Type B pancreatic cell (in vitro differentiated cells): ENCODE data around the gene CHD1. TPM values are rescaled to one million over a fixed set of nuclear protein-coding genes. Genes with fewer than 3 reads are reported as not detected.

ENCODE experiments used
- DNase-seq: peaks from one replicate; pipeline ENCODE4 v3.0.0; 2021; ENCODE audit warnings: mixed read lengths; ENCODE audit not compliant: unreplicated experiment; ENCODE audit errors: extremely low spot score
- H3K27ac Mint-ChIP-seq: 2 replicates; pipeline ENCODE4 v1.8.0; 2021; ENCODE audit warnings: mild to moderate bottlenecking, mixed read lengths
- H3K27me3 Mint-ChIP-seq: 2 replicates; pipeline ENCODE4 v1.8.0; 2021; ENCODE audit warnings: mixed read lengths
- H3K36me3 Mint-ChIP-seq: 2 replicates; pipeline ENCODE4 v1.8.0; 2021; ENCODE audit warnings: mixed read lengths
- H3K4me1 Mint-ChIP-seq: one replicate; pipeline ENCODE4 v1.8.0; 2021; ENCODE audit warnings: mixed read lengths; ENCODE audit not compliant: unreplicated experiment
- H3K4me3 Mint-ChIP-seq: 2 replicates; pipeline ENCODE4 v1.8.0; 2021; ENCODE audit warnings: mild to moderate bottlenecking, mixed read lengths
- H3K9me3 Mint-ChIP-seq: 2 replicates; pipeline ENCODE4 v1.8.0; 2021; ENCODE audit warnings: mixed read lengths
- CTCF ChIP-seq: fragments of 200-600 bp; sonication (generic); conservative IDR thresholded peaks from 2 replicates; pipeline ENCODE4 v1.5.0; 2021; ENCODE audit warnings: antibody characterized with exemption, mild to moderate bottlenecking
- total RNA-seq: library from RNA; stranded (reverse); gene quantifications from 2 replicates; pipeline ENCODE4 v1.2.1, GENCODE V29; 2021; ENCODE audit warnings: low replicate concordance

The CHD1 gene
- total RNA-seq, 1 donor from 2014 or later = 56.2 TPM

GRCh38 chr5:98906756-98907355 lies 22.0 kb downstream of the CHD1 start:
- peaks cover 11% of the 10 kb centered on the region for H3K36me3 Mint-ChIP-seq
- no peak for TF ChIP-seq CTCF

GRCh38 chr5:98905857-98906688 lies 22.7 kb downstream of the CHD1 start:
- DNase-seq = no peak
- peaks cover 12% of the 10 kb centered on the region for H3K36me3 Mint-ChIP-seq
- H3K4me3 Mint-ChIP-seq = no peak overlapping the region
- peak; percentile 92 for TF ChIP-seq CTCF
- no peaks in the 10 kb centered on the region for H3K27me3 Mint-ChIP-seq
- peak overlapping the region; percentile 48 for H3K27ac Mint-ChIP-seq
- peaks cover 12% of the 10 kb centered on the region for H3K4me1 Mint-ChIP-seq
- H3K9me3 Mint-ChIP-seq = no peaks in the 10 kb centered on the region

More at GRCh38 chr5:98906756-98907355, 22.0 kb downstream of the CHD1 start:
- Mint-ChIP-seq H3K4me1 (peaks cover 19% of the 10 kb centered on the region), H3K4me3 (no peak overlapping the region), H3K9me3 (no peaks in the 10 kb centered on the region), H3K27me3 (no peaks in the 10 kb centered on the region), H3K27ac (peak overlapping the region; percentile 48)
- no peak for DNase-seq

GRCh38 chr5:98904780-98905179 lies 24.0 kb downstream of the CHD1 start:
- H3K27ac Mint-ChIP-seq = no peak overlapping the region
- no peaks in the 10 kb centered on the region for H3K9me3 Mint-ChIP-seq
- peaks cover 18% of the 10 kb centered on the region for H3K36me3 Mint-ChIP-seq
- DNase-seq = no peak
- no peak overlapping the region for H3K4me3 Mint-ChIP-seq
- H3K27me3 Mint-ChIP-seq = no peaks in the 10 kb centered on the region
- no peak for TF ChIP-seq CTCF
- H3K4me1 Mint-ChIP-seq = peaks cover 12% of the 10 kb centered on the region

GRCh38 chr5:98902733-98903132 lies 26.1 kb downstream of the CHD1 start:
- no peak for DNase-seq
- H3K4me3 Mint-ChIP-seq = no peak overlapping the region
- no peaks in the 10 kb centered on the region for H3K27me3 Mint-ChIP-seq
- no peak overlapping the region for H3K27ac Mint-ChIP-seq
- peaks cover 8% of the 10 kb centered on the region for H3K4me1 Mint-ChIP-seq
- peaks cover 18% of the 10 kb centered on the region for H3K36me3 Mint-ChIP-seq
- H3K9me3 Mint-ChIP-seq = no peaks in the 10 kb centered on the region
- TF ChIP-seq CTCF = no peak

GRCh38 chr5:98899456-98899855 lies 29.4 kb downstream of the CHD1 start:
- no peak for DNase-seq
- Mint-ChIP-seq H3K4me3 (no peak overlapping the region), H3K36me3 (peaks cover 22% of the 10 kb centered on the region), H3K9me3 (no peaks in the 10 kb centered on the region), H3K4me1 (no peaks in the 10 kb centered on the region), H3K27me3 (no peaks in the 10 kb centered on the region), H3K27ac (no peak overlapping the region)
- TF ChIP-seq CTCF = no peak
